ENCODE results near the gene C12orf75. TPM values are rescaled to one million over a fixed set of nuclear protein-coding genes. Genes with fewer than 3 reads are reported as not detected.
"Not testable (repeated sequence)": the region's sequence is repeated elsewhere in the genome, so short reads cannot be mapped to it uniquely, and the experiment has no call there.

The C12orf75 gene
- total and polyA plus RNA-seq, 2 donors (not counting 3 experiments of a cell fraction or from before 2014, with no cell fraction given), result 23.6 to 60.7 TPM

GRCh38 chr12:105310476-105311085 is 19.9 kb upstream of the C12orf75 start:
- H3K4me1 ChIP-seq (ENCODE audit: control insufficient read depth, extremely low read depth, insufficient read depth, low read length); intact Hi-C loops (cut with micrococcal nuclease); H3K9ac ChIP-seq (replicated peaks; ENCODE audit: extremely low read depth, insufficient read depth, low read length); CTCF ChIA-PET; H3K27me3 ChIP-seq (ENCODE audit: control insufficient read depth in 2 of 2, insufficient read depth in 2 of 2, low read length in 2 of 2); H3K9me1 ChIP-seq (replicated peaks; ENCODE audit: control insufficient read depth, extremely low read depth, insufficient read depth, low read length); H3K4me2 ChIP-seq (ENCODE audit: insufficient read depth, low read length); H3K27ac ChIP-seq (ENCODE audit: insufficient read depth, low read depth, low read length); BruUV-seq (replicated peaks); H3K36me3 ChIP-seq (ENCODE audit: control insufficient read depth in 2 of 2, extremely low read depth in 1 of 2, insufficient read depth in 2 of 2, low read length in 2 of 2); H3K4me3 ChIP-seq (replicated peaks in 1 of 3; ENCODE audit: insufficient read depth in 1 of 3, low read depth in 1 of 3, low read length in 3 of 3); FAIRE-seq; POLR2A ChIA-PET; H2AFZ ChIP-seq (ENCODE audit: low read depth, low read length); DNase-seq (ENCODE audit: low read depth, low spot score); H4K20me1 ChIP-seq (replicated peaks; ENCODE audit: control insufficient read depth, extremely low read depth, insufficient read depth, low read length); dilution Hi-C loops (cut with MboI; ENCODE audit: extremely low pct_ligation_motif_present, low sequenced_read_pairs); H3K79me2 ChIP-seq (ENCODE audit: control insufficient read depth, insufficient read depth, low read length); H3K9me3 ChIP-seq (replicated peaks; ENCODE audit: control insufficient read depth, insufficient read depth, low read length): not testable (repeated sequence)

GRCh38 chr12:105311936-105312335 is 18.6 kb upstream of the C12orf75 start:
- H3K27me3 ChIP-seq (ENCODE audit: control insufficient read depth in 2 of 2, insufficient read depth in 2 of 2, low read length in 2 of 2); H3K4me1 ChIP-seq (ENCODE audit: control insufficient read depth, extremely low read depth, insufficient read depth, low read length); H4K20me1 ChIP-seq (replicated peaks; ENCODE audit: control insufficient read depth, extremely low read depth, insufficient read depth, low read length); H3K79me2 ChIP-seq (ENCODE audit: control insufficient read depth, insufficient read depth, low read length); H3K9me1 ChIP-seq (replicated peaks; ENCODE audit: control insufficient read depth, extremely low read depth, insufficient read depth, low read length); H2AFZ ChIP-seq (ENCODE audit: low read depth, low read length); H3K9me3 ChIP-seq (replicated peaks; ENCODE audit: control insufficient read depth, insufficient read depth, low read length); POLR2A ChIA-PET; dilution Hi-C loops (cut with MboI; ENCODE audit: extremely low pct_ligation_motif_present, low sequenced_read_pairs); H3K4me2 ChIP-seq (ENCODE audit: insufficient read depth, low read length); FAIRE-seq; CTCF ChIA-PET; H3K9ac ChIP-seq (replicated peaks; ENCODE audit: extremely low read depth, insufficient read depth, low read length); H3K27ac ChIP-seq (ENCODE audit: insufficient read depth, low read depth, low read length); DNase-seq (ENCODE audit: low read depth, low spot score); intact Hi-C loops (cut with micrococcal nuclease); H3K36me3 ChIP-seq (ENCODE audit: control insufficient read depth in 2 of 2, extremely low read depth in 1 of 2, insufficient read depth in 2 of 2, low read length in 2 of 2); BruUV-seq (replicated peaks); H3K4me3 ChIP-seq (replicated peaks in 1 of 3; ENCODE audit: insufficient read depth in 1 of 3, low read depth in 1 of 3, low read length in 3 of 3): not testable (repeated sequence)

GRCh38 chr12:105313755-105314154 is 16.7 kb upstream of the C12orf75 start:
- H3K4me2 ChIP-seq (ENCODE audit: insufficient read depth, low read length); H3K79me2 ChIP-seq (ENCODE audit: control insufficient read depth, insufficient read depth, low read length); POLR2A ChIA-PET; DNase-seq (ENCODE audit: low read depth, low spot score); H4K20me1 ChIP-seq (replicated peaks; ENCODE audit: control insufficient read depth, extremely low read depth, insufficient read depth, low read length); BruUV-seq (replicated peaks); intact Hi-C loops (cut with micrococcal nuclease); H3K9ac ChIP-seq (replicated peaks; ENCODE audit: extremely low read depth, insufficient read depth, low read length); dilution Hi-C loops (cut with MboI; ENCODE audit: extremely low pct_ligation_motif_present, low sequenced_read_pairs); H3K9me1 ChIP-seq (replicated peaks; ENCODE audit: control insufficient read depth, extremely low read depth, insufficient read depth, low read length); CTCF ChIA-PET; H3K4me3 ChIP-seq (replicated peaks in 1 of 3; ENCODE audit: insufficient read depth in 1 of 3, low read depth in 1 of 3, low read length in 3 of 3); H2AFZ ChIP-seq (ENCODE audit: low read depth, low read length); H3K36me3 ChIP-seq (ENCODE audit: control insufficient read depth in 2 of 2, extremely low read depth in 1 of 2, insufficient read depth in 2 of 2, low read length in 2 of 2); FAIRE-seq; H3K27ac ChIP-seq (ENCODE audit: insufficient read depth, low read depth, low read length); H3K4me1 ChIP-seq (ENCODE audit: control insufficient read depth, extremely low read depth, insufficient read depth, low read length); H3K27me3 ChIP-seq (ENCODE audit: control insufficient read depth in 2 of 2, insufficient read depth in 2 of 2, low read length in 2 of 2); H3K9me3 ChIP-seq (replicated peaks; ENCODE audit: control insufficient read depth, insufficient read depth, low read length): not testable (repeated sequence)
